ENCODE results near the gene ZNF275.

Gene ZNF275

DNA sequence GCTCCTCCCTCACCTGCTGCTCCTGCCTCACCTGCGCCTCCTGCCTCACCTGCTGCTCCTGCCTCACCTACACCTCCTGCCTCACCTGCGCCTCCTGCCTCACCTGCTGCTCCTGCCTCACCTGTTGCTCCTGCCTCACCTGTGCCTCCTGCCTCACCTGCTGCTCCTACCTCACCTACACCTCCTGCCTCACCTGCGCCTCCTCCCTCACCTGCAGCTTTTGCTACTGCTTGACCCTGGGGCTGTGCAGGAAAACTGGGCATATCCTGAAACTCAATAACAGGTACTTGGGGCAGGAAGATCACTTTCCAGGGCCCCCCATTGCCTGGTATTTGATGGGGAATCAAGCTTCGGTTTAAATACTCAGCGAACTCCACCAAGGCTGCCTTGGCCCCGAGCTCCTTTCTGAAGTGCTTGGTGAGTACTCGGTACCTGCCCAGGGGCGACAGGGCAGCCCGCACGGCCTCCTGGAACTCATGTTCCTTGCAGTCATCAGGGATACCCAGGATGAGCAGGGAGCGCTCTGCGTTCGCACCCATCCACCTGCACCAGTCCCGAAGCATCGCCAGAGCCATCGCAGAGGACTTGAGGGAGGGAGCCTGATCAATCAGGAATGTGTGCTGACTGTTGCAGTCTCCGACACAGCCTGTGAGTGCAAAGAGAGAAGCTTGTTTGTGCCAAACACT, 64.5 kb downstream of the ZNF275 start:
- no peak for TF ChIP-seq RAD21 (IDR thresholded peaks at IDR 0.05; ENCODE audit: low read depth)
- no peak for TF ChIP-seq TEAD4 (IDR thresholded peaks at IDR 0.05)
- TF ChIP-seq YY1 (IDR thresholded peaks at IDR 0.05; ENCODE audit: low read depth), result no peak
- no peak for TF ChIP-seq ZBTB7A (IDR thresholded peaks at IDR 0.05; ENCODE audit: low read depth)
- TF ChIP-seq, protein P1, sequence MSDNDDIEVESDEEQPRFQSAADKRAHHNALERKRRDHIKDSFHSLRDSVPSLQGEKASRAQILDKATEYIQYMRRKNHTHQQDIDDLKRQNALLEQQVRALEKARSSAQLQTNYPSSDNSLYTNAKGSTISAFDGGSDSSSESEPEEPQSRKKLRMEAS (IDR thresholded peaks at IDR 0.05), result no peak
- TF ChIP-seq FOXM1 (IDR thresholded peaks at IDR 0.05; ENCODE audit: borderline replicate concordance, low read depth), result no peak
- no peak for TF ChIP-seq TAF1 (IDR thresholded peaks at IDR 0.05; ENCODE audit: low read depth)
- TF ChIP-seq, protein P2, sequence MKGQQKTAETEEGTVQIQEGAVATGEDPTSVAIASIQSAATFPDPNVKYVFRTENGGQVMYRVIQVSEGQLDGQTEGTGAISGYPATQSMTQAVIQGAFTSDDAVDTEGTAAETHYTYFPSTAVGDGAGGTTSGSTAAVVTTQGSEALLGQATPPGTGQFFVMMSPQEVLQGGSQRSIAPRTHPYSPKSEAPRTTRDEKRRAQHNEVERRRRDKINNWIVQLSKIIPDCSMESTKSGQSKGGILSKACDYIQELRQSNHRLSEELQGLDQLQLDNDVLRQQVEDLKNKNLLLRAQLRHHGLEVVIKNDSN (IDR thresholded peaks at IDR 0.05), result no peak
- TF ChIP-seq, protein P3, sequence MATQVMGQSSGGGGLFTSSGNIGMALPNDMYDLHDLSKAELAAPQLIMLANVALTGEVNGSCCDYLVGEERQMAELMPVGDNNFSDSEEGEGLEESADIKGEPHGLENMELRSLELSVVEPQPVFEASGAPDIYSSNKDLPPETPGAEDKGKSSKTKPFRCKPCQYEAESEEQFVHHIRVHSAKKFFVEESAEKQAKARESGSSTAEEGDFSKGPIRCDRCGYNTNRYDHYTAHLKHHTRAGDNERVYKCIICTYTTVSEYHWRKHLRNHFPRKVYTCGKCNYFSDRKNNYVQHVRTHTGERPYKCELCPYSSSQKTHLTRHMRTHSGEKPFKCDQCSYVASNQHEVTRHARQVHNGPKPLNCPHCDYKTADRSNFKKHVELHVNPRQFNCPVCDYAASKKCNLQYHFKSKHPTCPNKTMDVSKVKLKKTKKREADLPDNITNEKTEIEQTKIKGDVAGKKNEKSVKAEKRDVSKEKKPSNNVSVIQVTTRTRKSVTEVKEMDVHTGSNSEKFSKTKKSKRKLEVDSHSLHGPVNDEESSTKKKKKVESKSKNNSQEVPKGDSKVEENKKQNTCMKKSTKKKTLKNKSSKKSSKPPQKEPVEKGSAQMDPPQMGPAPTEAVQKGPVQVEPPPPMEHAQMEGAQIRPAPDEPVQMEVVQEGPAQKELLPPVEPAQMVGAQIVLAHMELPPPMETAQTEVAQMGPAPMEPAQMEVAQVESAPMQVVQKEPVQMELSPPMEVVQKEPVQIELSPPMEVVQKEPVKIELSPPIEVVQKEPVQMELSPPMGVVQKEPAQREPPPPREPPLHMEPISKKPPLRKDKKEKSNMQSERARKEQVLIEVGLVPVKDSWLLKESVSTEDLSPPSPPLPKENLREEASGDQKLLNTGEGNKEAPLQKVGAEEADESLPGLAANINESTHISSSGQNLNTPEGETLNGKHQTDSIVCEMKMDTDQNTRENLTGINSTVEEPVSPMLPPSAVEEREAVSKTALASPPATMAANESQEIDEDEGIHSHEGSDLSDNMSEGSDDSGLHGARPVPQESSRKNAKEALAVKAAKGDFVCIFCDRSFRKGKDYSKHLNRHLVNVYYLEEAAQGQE (IDR thresholded peaks at IDR 0.05; ENCODE audit: low read depth), result no peak
- no peak for TF ChIP-seq NFIC (IDR thresholded peaks at IDR 0.05)
- no peak for TF ChIP-seq CEBPB (IDR thresholded peaks at IDR 0.05)

DNA sequence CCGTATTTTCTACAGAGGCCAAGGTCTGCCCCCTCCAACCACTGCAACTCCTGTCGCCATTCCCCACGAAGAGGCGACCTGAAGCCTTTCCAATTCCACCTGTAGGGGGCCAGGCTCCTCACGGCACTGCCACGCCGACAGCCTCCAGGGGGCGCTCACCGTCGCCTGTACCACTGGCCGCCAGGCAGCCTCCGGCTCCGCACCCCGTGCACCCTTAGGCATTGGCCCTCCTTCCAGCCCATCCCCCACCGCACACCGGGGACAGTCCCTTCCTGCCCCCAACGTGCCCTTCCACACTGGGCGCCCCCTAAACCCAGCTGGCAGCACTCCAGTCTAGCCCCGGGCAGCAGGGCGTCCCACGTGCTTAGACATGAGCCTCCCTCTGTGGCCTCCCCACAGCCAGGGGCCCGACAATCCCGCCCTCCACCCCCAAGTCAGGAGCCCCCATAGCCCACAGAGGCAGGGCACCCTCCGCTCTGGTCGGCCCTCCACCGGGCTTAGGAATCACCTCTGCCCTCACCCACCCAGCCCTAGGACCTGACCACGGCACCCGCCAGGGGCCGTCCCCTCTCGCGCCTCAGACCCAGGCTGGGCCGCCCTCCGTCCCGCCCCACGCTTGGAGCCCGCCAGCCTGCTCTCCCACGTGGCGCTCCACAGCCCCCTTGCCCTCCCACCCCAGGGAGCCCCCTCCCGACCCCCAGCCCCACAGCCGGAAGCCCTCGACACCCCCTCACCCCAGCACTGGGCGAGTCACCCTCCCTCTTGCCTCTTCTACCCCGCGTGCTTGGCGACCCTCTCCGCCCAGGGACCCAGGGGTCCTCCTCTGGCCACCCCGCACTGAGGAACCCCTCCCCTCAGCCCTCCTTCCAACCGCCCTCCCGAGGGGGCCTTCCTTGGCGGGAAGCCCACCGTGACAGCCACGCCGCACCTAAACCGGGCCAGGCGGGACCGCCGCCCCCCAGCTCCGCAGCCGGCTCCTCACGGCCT, 66.5 kb downstream of the ZNF275 start:
- peak; percentile 64 for TF ChIP-seq RAD21 (IDR thresholded peaks at IDR 0.05; ENCODE audit: low read depth)
- TF ChIP-seq EGR1 (IDR thresholded peaks at IDR 0.05), result no peak

DNA sequence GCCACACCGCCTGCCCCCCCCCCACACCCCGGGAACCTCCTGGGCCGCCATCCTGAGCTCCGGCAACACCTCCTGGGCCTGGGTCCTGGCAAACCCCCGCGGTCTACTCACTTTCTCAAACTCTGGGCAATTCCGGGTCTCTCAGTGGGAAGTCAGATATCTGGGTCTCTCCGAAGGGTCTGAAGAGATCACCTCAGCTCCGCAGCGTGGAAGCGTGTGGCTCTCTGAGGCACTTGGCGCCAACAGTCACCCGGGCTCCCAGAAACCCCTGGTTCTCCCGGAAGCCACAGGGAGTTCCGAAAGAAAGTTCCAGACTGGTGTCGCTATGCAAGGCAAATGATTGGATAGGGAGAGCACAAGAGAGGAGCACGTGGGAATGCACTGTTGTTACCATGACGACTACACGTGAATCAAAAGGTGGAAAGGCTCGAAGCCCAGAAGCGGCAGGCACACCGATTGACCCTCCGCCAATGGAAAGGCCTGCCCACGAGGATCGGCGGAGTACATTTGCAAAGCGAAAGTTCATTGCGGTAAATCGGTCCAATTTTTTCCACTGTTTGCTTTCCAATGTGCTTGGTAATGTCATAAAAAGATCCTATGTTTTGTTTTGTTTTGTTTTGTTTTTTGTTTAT, 67.3 kb downstream of the ZNF275 start, which contains the start of gene PNMA6E:
Gene PNMA6E (minus strand): TSS at position 218 of the 632 bp plus-strand sequence. CDS start 2,501 bp downstream, outside the sequence.
- no peak for TF ChIP-seq CEBPB (IDR thresholded peaks at IDR 0.05)
- no peak for TF ChIP-seq FOXM1 (IDR thresholded peaks at IDR 0.05; ENCODE audit: borderline replicate concordance, low read depth)
- TF ChIP-seq YY1 (IDR thresholded peaks at IDR 0.05; ENCODE audit: low read depth), result no peak
- TF ChIP-seq, protein P3 (IDR thresholded peaks at IDR 0.05; ENCODE audit: low read depth), result no peak
- no peak for TF ChIP-seq CREB1 (IDR thresholded peaks at IDR 0.05; ENCODE audit: low read depth)
- no peak for TF ChIP-seq ZBTB7A (IDR thresholded peaks at IDR 0.05; ENCODE audit: low read depth)
- no peak for TF ChIP-seq RAD21 (IDR thresholded peaks at IDR 0.05; ENCODE audit: low read depth)
- TF ChIP-seq TAF1 (IDR thresholded peaks at IDR 0.05; ENCODE audit: low read depth), result no peak
- no peak for TF ChIP-seq EGR1 (IDR thresholded peaks at IDR 0.05)
- TF ChIP-seq, protein P2 (IDR thresholded peaks at IDR 0.05), result no peak
- TF ChIP-seq, protein P1 (IDR thresholded peaks at IDR 0.05), result no peak
- TF ChIP-seq NFIC (IDR thresholded peaks at IDR 0.05), result no peak
- TF ChIP-seq EP300 (IDR thresholded peaks at IDR 0.05; ENCODE audit: borderline replicate concordance), result no peak
- no peak for TF ChIP-seq TCF12 (IDR thresholded peaks at IDR 0.05; ENCODE audit: low read depth)
- no peak for TF ChIP-seq TEAD4 (IDR thresholded peaks at IDR 0.05)
